ENCODE data around the gene PCDHB6. TPM values are rescaled to one million over a fixed set of nuclear protein-coding genes. Genes with fewer than 3 reads are reported as not detected.

The PCDHB6 gene
- under 0.01 and 0.14 TPM in 2 replicates for total RNA-seq

GRCh38 chr5:141149812-141150211 lies at the start of gene PCDHB6:
Gene PCDHB6 (plus strand): TSS chr5:141150057. CDS start chr5:141150258, 201 bp downstream.

GRCh38 chr5:141100243-141100805 lies 49.5 kb upstream of the PCDHB6 start, which contains the start of gene PCDHB3:
Gene PCDHB3 (plus strand): TSS chr5:141100473. CDS start chr5:141100650, 177 bp downstream.

GRCh38 chr5:141121563-141121962 lies 28.3 kb upstream of the PCDHB6 start, which contains the start of gene PCDHB4:
Gene PCDHB4 (plus strand): TSS chr5:141121818. CDS start chr5:141121999, 181 bp downstream.

GRCh38 chr5:141135030-141135717 lies 14.7 kb upstream of the PCDHB6 start, which contains the start of gene PCDHB5:
Gene PCDHB5 (plus strand): TSS chr5:141135206. CDS start chr5:141135435, 229 bp downstream.

GRCh38 chr5:141172381-141173204 lies 22.7 kb downstream of the PCDHB6 start, which contains the start of gene PCDHB7:
Gene PCDHB7 (plus strand): TSS chr5:141172644. CDS start chr5:141172836, 192 bp downstream.

GRCh38 chr5:141177577-141178191 lies 27.8 kb downstream of the PCDHB6 start, which contains the start of gene PCDHB8:
Gene PCDHB8 (plus strand): TSS chr5:141177790. CDS start chr5:141178035, 245 bp downstream.

GRCh38 chr5:141182248-141182647 lies 32.4 kb downstream of the PCDHB6 start, which contains the start of gene PCDHB16:
Gene PCDHB16 (plus strand): TSS chr5:141182387. CDS start chr5:141182560, 173 bp downstream.

GRCh38 chr5:141186897-141187512 lies 37.1 kb downstream of the PCDHB6 start, which contains the start of gene PCDHB9:
Gene PCDHB9 (plus strand): TSS chr5:141187161. CDS start chr5:141187319, 158 bp downstream.

GRCh38 chr5:141192110-141192725 lies 42.4 kb downstream of the PCDHB6 start, which contains the start of gene PCDHB10:
Gene PCDHB10 (plus strand): TSS chr5:141192353. CDS start chr5:141192553, 200 bp downstream.

GRCh38 chr5:141199359-141200235 lies 49.7 kb downstream of the PCDHB6 start, which contains the start of gene PCDHB11:
Gene PCDHB11 (plus strand): TSS chr5:141199627. CDS start chr5:141199775, 148 bp downstream.

Other genes starting within 250 kb of the PCDHB6 start
- gene PCDHAC1, start 223.8 kb upstream of the PCDHB6 start, total RNA-seq = under 0.01 TPM in 1 of 2 replicates, not detected in the other
- 0.14 and 0.22 TPM in 2 replicates for gene PCDHAC2, start 183.6 kb upstream of the PCDHB6 start, total RNA-seq
- not detected in 2 replicates for gene PCDHB1, start 98.7 kb upstream of the PCDHB6 start, total RNA-seq
- gene PCDHB2, start 55.4 kb upstream of the PCDHB6 start, total RNA-seq = 0.22 and 0.29 TPM in 2 replicates
- under 0.01 and 0.29 TPM in 2 replicates for gene PCDHB3, start 49.6 kb upstream of the PCDHB6 start, total RNA-seq
- 0.14 TPM in 1 of 2 replicates, not detected in the other for gene PCDHB4, start 28.2 kb upstream of the PCDHB6 start, total RNA-seq
- gene PCDHB5, start 14.9 kb upstream of the PCDHB6 start, total RNA-seq = 0.14 and 0.22 TPM in 2 replicates
- gene PCDHB7, start 22.6 kb downstream of the PCDHB6 start, total RNA-seq = under 0.01 and 0.14 TPM in 2 replicates
- gene PCDHB8, start 27.7 kb downstream of the PCDHB6 start, total RNA-seq = 0.29 TPM in 1 of 2 replicates, not detected in the other
- under 0.01 and 0.14 TPM in 2 replicates for gene PCDHB16, start 32.3 kb downstream of the PCDHB6 start, total RNA-seq
- gene PCDHB9, start 37.1 kb downstream of the PCDHB6 start, total RNA-seq = 0.14 TPM in 1 of 2 replicates, not detected in the other
- gene PCDHB10, start 42.3 kb downstream of the PCDHB6 start, total RNA-seq = 0.22 and 0.43 TPM in 2 replicates
- gene PCDHB11, start 49.6 kb downstream of the PCDHB6 start, total RNA-seq = under 0.01 and 0.29 TPM in 2 replicates
- gene PCDHB12, start 58.7 kb downstream of the PCDHB6 start, total RNA-seq = under 0.01 TPM in 1 of 2 replicates, not detected in the other
- gene PCDHB13, start 63.9 kb downstream of the PCDHB6 start, total RNA-seq = 0.22 and 0.29 TPM in 2 replicates
- 0.29 and 0.44 TPM in 2 replicates for gene PCDHB14, start 73.3 kb downstream of the PCDHB6 start, total RNA-seq
- gene PCDHB15, start 95.3 kb downstream of the PCDHB6 start, total RNA-seq = under 0.01 and 0.14 TPM in 2 replicates
- 0.44 and 2.0 TPM in 2 replicates for gene SLC25A2, start 154.0 kb downstream of the PCDHB6 start, total RNA-seq
- 43.1 and 61.6 TPM in 2 replicates for gene TAF7, start 170.7 kb downstream of the PCDHB6 start, total RNA-seq
- 0.43 and 0.88 TPM in 2 replicates for gene PCDHGA1, start 180.5 kb downstream of the PCDHB6 start, total RNA-seq
- 2.0 and 6.3 TPM in 2 replicates for gene PCDHGA2, start 188.7 kb downstream of the PCDHB6 start, total RNA-seq
- gene PCDHGA3, start 193.8 kb downstream of the PCDHB6 start, total RNA-seq = 4.0 and 5.5 TPM in 2 replicates
- gene PCDHGB1, start 200.0 kb downstream of the PCDHB6 start, total RNA-seq = 1.8 and 1.9 TPM in 2 replicates
- gene PCDHGA4, start 205.0 kb downstream of the PCDHB6 start, total RNA-seq = 5.0 and 6.1 TPM in 2 replicates
- 2.2 and 3.1 TPM in 2 replicates for gene PCDHGB2, start 209.9 kb downstream of the PCDHB6 start, total RNA-seq
- 1.5 and 1.9 TPM in 2 replicates for gene PCDHGA5, start 214.1 kb downstream of the PCDHB6 start, total RNA-seq
- 2.6 and 3.3 TPM in 2 replicates for gene PCDHGB3, start 220.2 kb downstream of the PCDHB6 start, total RNA-seq
- gene PCDHGA6, start 223.8 kb downstream of the PCDHB6 start, total RNA-seq = 4.3 and 4.8 TPM in 2 replicates
- gene PCDHGA7, start 232.7 kb downstream of the PCDHB6 start, total RNA-seq = 4.3 and 7.7 TPM in 2 replicates
- gene PCDHGB4, start 237.6 kb downstream of the PCDHB6 start, total RNA-seq = 28.2 and 30.4 TPM in 2 replicates
- gene PCDHGA8, start 242.6 kb downstream of the PCDHB6 start, total RNA-seq = 2.4 and 3.3 TPM in 2 replicates
- 27.3 and 27.4 TPM in 2 replicates for gene PCDHGB5, start 247.9 kb downstream of the PCDHB6 start, total RNA-seq